ENCODE results near the gene TGM1.
A peak's percentile ranks its signal among the peaks of the same experiment; 100 is the strongest.

- TF ChIP-seq POLR2AphosphoS5 (IDR thresholded peaks at IDR 0.05) (peak; percentile 34 to 51), CTCF (IDR thresholded peaks at IDR 0.05) (no peak), POLR2A (IDR thresholded peaks at IDR 0.05; ENCODE audit: low read depth) (no peak)
These were observed 30.1 kb downstream of the TGM1 start, which contains the start of gene GMPR2 for GRCh38 chr14:24232645-24233537.
